Liver (tissue), 9 donors: Measurements from ENCODE around the gene VSNL1. TPM values are rescaled to one million over a fixed set of nuclear protein-coding genes. Genes with fewer than 3 reads are reported as not detected.

Source experiments
- DNase-seq: peaks from one replicate; pipeline ENCODE4 v3.0.0-alpha.2; 2017; ENCODE audit warnings: low spot score
- H3K27ac ChIP-seq, 2 donors: one replicate each; pipeline ENCODE4 v1.7.0; 2013; ENCODE audit warnings: inconsistent platforms in 2 of 2, low read length in 2 of 2, control low read depth in 1 of 2, low read depth in 1 of 2, mild to moderate bottlenecking in 1 of 2
- H3K27me3 ChIP-seq, 4 donors: one replicate each; pipeline versions ENCODE4 v1.6.1 to v1.7.0; 2013; ENCODE audit warnings: low read length in 3 of 4, inconsistent platforms in 1 of 4, mild to moderate bottlenecking in 1 of 4, moderate library complexity in 1 of 4; ENCODE audit not compliant: control insufficient read depth in 4 of 4, insufficient read depth in 4 of 4
- H3K36me3 ChIP-seq, 4 donors: one replicate each; pipeline versions ENCODE4 v1.6.1 to v1.7.0; 2013; ENCODE audit warnings: low read length in 3 of 4, mild to moderate bottlenecking in 3 of 4, low read depth in 1 of 4, moderate library complexity in 1 of 4; ENCODE audit not compliant: control insufficient read depth in 4 of 4, insufficient read depth in 3 of 4
- H3K4me1 ChIP-seq, 4 donors: one replicate each; pipeline versions ENCODE4 v1.6.1 to v1.7.0; 2013; ENCODE audit warnings: low read length in 3 of 4, mild to moderate bottlenecking in 3 of 4, moderate library complexity in 1 of 4; ENCODE audit not compliant: control insufficient read depth in 4 of 4, insufficient read depth in 4 of 4
- H3K4me3 ChIP-seq, 3 donors: one replicate each; pipeline versions ENCODE4 v1.6.1 to v1.7.0; 2013; ENCODE audit warnings: low read length in 3 of 3, control low read depth in 1 of 3, low read depth in 1 of 3, mild to moderate bottlenecking in 1 of 3
- H3K9ac ChIP-seq, 2 donors: one replicate each; pipeline ENCODE4 v1.7.0; 2013; ENCODE audit warnings: low read length in 2 of 2, mild to moderate bottlenecking in 2 of 2, moderate library complexity in 2 of 2, control low read depth in 1 of 2, low read depth in 1 of 2
- H3K9me3 ChIP-seq, 4 donors: one replicate each; pipeline versions ENCODE4 v1.6.1 to v1.7.0; 2013; ENCODE audit warnings: low read length in 3 of 4; ENCODE audit not compliant: control insufficient read depth in 4 of 4
- EGR1 ChIP-seq, 2 donors: IDR thresholded peaks; 2 replicates each; pipeline ENCODE4 v1.6.1; 2016 to 2018; ENCODE audit warnings: antibody characterized with exemption in 2 of 2, low read depth in 2 of 2
- FOXA2 ChIP-seq: IDR thresholded peaks from 2 replicates; pipeline ENCODE4 v1.6.1; 2016; ENCODE audit warnings: antibody characterized with exemption
- GABPA ChIP-seq, 2 donors: IDR thresholded peaks in 1 of 2; conservative IDR thresholded peaks in 1 of 2; 2 replicates each; pipeline ENCODE4 v1.6.1; 2016; ENCODE audit warnings: antibody characterized with exemption in 2 of 2, mild to moderate bottlenecking in 1 of 2, moderate library complexity in 1 of 2
- HNF4A ChIP-seq, 2 donors: conservative IDR thresholded peaks; 2 replicates each; pipeline ENCODE4 v1.6.1; 2016; ENCODE audit warnings: antibody characterized with exemption in 2 of 2, mild to moderate bottlenecking in 2 of 2
- HNF4G ChIP-seq: IDR thresholded peaks from 2 replicates; pipeline ENCODE4 v1.6.1; 2016; ENCODE audit warnings: antibody characterized with exemption
- JUND ChIP-seq, 2 donors: IDR thresholded peaks; 2 replicates each; pipeline ENCODE4 v1.6.1; 2016; ENCODE audit warnings: antibody characterized with exemption in 2 of 2
- NR2F2 ChIP-seq: IDR thresholded peaks from 2 replicates; pipeline ENCODE4 v1.6.1; 2016; ENCODE audit warnings: antibody characterized with exemption
- RAD21 ChIP-seq, 2 donors: IDR thresholded peaks; 2 replicates each; pipeline ENCODE4 v1.6.1; 2016; ENCODE audit warnings: antibody characterized with exemption in 2 of 2, mild to moderate bottlenecking in 2 of 2
- RXRA ChIP-seq, 2 donors: IDR thresholded peaks; 2 replicates each; pipeline ENCODE4 v1.6.1; 2017 to 2018; ENCODE audit warnings: antibody characterized with exemption in 2 of 2, mild to moderate bottlenecking in 1 of 2
- SP1 ChIP-seq: IDR thresholded peaks from 2 replicates; pipeline ENCODE4 v1.6.1; 2018; ENCODE audit warnings: antibody characterized with exemption, mild to moderate bottlenecking
- TAF1 ChIP-seq: conservative IDR thresholded peaks from 2 replicates; pipeline ENCODE4 v1.6.1; 2016; ENCODE audit warnings: antibody characterized with exemption, mild to moderate bottlenecking
- WGBS: extraction: QIAGEN DNeasy Blood & Tissue Kit; methylation state at CpG from one replicate; pipeline ENCODE4 v1.1.7; 2013; 5-methylcytosine and 5-hydroxymethylcytosine counted together
- polyA plus RNA-seq, 2 donors: library from polyadenylated mRNA; stranded (reverse) in 1 of 2; unstranded in 1 of 2; fragments of 200-250 nt in 1 of 2; fragments of >200 nt in 1 of 2; fragmentation: Nextera tagmentation in 1 of 2; extraction: Ambion mirVana in 1 of 2; gene quantifications; one replicate each; pipeline versions ENCODE4 v1.2.1 to v1.2.3, GENCODE V29; 2013 to 2015
- total RNA-seq, 2 donors: library from RNA; depleted of rRNA; stranded (reverse); fragments of >200 nt; gene quantifications; one replicate each; pipeline ENCODE4 v1.2.3, GENCODE V29; 2014
- TF ChIP-seq, protein P1 (sequence below): IDR thresholded peaks from 2 replicates; pipeline ENCODE4 v1.6.1; 2016; ENCODE audit warnings: antibody characterized with exemption, mild to moderate bottlenecking
- TF ChIP-seq, protein P2 (sequence below): IDR thresholded peaks from 2 replicates; pipeline ENCODE4 v1.6.1; 2016; ENCODE audit warnings: antibody characterized with exemption
- TF ChIP-seq, protein P3 (sequence below): fragments of 150-350 bp; IDR thresholded peaks from 2 replicates; pipeline ENCODE4 v1.5.1; 2017; ENCODE audit warnings: improper control_type of control experiment, low read depth, low read length; ENCODE audit not compliant: missing input control
- TF ChIP-seq, protein P4 (sequence below): IDR thresholded peaks from 2 replicates; pipeline ENCODE4 v1.6.1; 2016; ENCODE audit warnings: antibody characterized with exemption
- TF ChIP-seq, protein P5 (sequence below): IDR thresholded peaks from 2 replicates; pipeline ENCODE4 v1.6.1; 2016; ENCODE audit warnings: antibody characterized with exemption
- donor health status: healthy.
- donor health status: healthy.
- donor health status: healthy.
- donor health status: healthy.
- donor health status: healthy.

Gene VSNL1
- total and polyA plus RNA-seq, 4 donors, result 2.2 to 32.9 (median 6.3) TPM

DNA sequence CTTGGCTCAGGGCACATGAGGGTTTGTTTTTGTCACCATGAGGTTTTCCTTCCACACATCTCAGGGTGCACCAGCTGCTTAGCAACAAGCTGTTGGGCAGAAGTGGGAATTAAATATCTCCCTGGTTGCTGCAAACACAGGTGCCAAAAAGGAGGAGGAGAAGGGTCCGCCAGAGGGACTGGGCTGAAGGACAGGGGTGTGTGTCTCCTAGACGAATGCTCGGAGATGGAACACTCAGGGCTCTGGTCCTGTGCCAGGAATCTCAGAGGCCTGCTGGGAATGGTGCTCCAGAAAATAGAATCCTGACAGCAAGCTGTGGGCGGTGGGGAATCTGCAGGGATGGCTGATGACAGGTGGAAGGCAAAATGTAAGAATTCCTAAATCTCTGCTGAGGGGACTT lies 94.5 kb downstream of the VSNL1 start (continued):
- TF ChIP-seq, protein P1, sequence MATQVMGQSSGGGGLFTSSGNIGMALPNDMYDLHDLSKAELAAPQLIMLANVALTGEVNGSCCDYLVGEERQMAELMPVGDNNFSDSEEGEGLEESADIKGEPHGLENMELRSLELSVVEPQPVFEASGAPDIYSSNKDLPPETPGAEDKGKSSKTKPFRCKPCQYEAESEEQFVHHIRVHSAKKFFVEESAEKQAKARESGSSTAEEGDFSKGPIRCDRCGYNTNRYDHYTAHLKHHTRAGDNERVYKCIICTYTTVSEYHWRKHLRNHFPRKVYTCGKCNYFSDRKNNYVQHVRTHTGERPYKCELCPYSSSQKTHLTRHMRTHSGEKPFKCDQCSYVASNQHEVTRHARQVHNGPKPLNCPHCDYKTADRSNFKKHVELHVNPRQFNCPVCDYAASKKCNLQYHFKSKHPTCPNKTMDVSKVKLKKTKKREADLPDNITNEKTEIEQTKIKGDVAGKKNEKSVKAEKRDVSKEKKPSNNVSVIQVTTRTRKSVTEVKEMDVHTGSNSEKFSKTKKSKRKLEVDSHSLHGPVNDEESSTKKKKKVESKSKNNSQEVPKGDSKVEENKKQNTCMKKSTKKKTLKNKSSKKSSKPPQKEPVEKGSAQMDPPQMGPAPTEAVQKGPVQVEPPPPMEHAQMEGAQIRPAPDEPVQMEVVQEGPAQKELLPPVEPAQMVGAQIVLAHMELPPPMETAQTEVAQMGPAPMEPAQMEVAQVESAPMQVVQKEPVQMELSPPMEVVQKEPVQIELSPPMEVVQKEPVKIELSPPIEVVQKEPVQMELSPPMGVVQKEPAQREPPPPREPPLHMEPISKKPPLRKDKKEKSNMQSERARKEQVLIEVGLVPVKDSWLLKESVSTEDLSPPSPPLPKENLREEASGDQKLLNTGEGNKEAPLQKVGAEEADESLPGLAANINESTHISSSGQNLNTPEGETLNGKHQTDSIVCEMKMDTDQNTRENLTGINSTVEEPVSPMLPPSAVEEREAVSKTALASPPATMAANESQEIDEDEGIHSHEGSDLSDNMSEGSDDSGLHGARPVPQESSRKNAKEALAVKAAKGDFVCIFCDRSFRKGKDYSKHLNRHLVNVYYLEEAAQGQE, result no peak
- TF ChIP-seq SP1 (no peak), RXRA (IDR thresholded peaks at IDR 0.05) (no peak)

DNA sequence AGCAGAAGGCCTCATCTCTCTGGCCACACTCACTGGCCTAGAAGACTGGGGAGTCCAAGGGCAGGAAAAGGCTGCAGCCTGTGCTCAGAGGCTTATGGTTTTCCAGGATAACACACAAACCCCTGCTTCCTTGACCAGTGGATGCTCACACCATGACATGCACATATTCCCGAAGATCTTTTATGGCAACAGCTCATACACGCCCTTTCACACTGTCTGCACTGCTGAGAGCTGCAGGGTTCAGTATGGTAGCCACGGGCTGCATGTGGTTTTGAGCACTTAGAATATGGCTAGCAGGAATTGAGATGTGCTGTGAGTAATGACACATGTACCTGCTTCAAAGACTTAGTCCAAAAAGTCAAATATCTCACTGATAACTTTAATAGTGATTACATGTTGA lies 95.8 kb downstream of the VSNL1 start:
- no peak overlapping the region for H3K27ac ChIP-seq
- no peak overlapping the region for H3K9ac ChIP-seq
- 94% methylated on average over 3 of the region's 3 CpGs for WGBS

More for the DNA sequence above, 95.8 kb downstream of the VSNL1 start:
- no peak for TF ChIP-seq RXRA (IDR thresholded peaks at IDR 0.05)
- TF ChIP-seq TAF1, result no peak
- TF ChIP-seq HNF4A (conservative IDR thresholded peaks at IDR 0.05), result no peak
- TF ChIP-seq SP1, result no peak
- TF ChIP-seq NR2F2, result no peak
- TF ChIP-seq HNF4G, result no peak
- TF ChIP-seq FOXA2, result no peak
- TF ChIP-seq, protein P2, sequence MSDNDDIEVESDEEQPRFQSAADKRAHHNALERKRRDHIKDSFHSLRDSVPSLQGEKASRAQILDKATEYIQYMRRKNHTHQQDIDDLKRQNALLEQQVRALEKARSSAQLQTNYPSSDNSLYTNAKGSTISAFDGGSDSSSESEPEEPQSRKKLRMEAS, result no peak
- TF ChIP-seq EGR1 (IDR thresholded peaks at IDR 0.05; ENCODE audit: low read depth in 2 of 2), result no peak
- no peak for TF ChIP-seq GABPA (IDR thresholded peaks at IDR 0.05 in 1 of 2, conservative IDR thresholded peaks at IDR 0.05 in 1 of 2)
- TF ChIP-seq, protein P3, sequence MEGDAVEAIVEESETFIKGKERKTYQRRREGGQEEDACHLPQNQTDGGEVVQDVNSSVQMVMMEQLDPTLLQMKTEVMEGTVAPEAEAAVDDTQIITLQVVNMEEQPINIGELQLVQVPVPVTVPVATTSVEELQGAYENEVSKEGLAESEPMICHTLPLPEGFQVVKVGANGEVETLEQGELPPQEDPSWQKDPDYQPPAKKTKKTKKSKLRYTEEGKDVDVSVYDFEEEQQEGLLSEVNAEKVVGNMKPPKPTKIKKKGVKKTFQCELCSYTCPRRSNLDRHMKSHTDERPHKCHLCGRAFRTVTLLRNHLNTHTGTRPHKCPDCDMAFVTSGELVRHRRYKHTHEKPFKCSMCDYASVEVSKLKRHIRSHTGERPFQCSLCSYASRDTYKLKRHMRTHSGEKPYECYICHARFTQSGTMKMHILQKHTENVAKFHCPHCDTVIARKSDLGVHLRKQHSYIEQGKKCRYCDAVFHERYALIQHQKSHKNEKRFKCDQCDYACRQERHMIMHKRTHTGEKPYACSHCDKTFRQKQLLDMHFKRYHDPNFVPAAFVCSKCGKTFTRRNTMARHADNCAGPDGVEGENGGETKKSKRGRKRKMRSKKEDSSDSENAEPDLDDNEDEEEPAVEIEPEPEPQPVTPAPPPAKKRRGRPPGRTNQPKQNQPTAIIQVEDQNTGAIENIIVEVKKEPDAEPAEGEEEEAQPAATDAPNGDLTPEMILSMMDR, result no peak
- TF ChIP-seq, protein P4, sequence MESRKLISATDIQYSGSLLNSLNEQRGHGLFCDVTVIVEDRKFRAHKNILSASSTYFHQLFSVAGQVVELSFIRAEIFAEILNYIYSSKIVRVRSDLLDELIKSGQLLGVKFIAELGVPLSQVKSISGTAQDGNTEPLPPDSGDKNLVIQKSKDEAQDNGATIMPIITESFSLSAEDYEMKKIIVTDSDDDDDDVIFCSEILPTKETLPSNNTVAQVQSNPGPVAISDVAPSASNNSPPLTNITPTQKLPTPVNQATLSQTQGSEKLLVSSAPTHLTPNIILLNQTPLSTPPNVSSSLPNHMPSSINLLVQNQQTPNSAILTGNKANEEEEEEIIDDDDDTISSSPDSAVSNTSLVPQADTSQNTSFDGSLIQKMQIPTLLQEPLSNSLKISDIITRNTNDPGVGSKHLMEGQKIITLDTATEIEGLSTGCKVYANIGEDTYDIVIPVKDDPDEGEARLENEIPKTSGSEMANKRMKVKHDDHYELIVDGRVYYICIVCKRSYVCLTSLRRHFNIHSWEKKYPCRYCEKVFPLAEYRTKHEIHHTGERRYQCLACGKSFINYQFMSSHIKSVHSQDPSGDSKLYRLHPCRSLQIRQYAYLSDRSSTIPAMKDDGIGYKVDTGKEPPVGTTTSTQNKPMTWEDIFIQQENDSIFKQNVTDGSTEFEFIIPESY, result no peak
- TF ChIP-seq, protein P5, sequence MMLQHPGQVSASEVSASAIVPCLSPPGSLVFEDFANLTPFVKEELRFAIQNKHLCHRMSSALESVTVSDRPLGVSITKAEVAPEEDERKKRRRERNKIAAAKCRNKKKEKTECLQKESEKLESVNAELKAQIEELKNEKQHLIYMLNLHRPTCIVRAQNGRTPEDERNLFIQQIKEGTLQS, result no peak
- TF ChIP-seq JUND (IDR thresholded peaks at IDR 0.05), result no peak
- TF ChIP-seq RAD21 (IDR thresholded peaks at IDR 0.05), result no peak
- DNase-seq, result no peak
- H3K9me3 ChIP-seq, result no peaks in the 10 kb centered on the region
- H3K27me3 ChIP-seq, result no peaks in the 10 kb centered on the region
- no peaks in the 10 kb centered on the region for H3K4me1 ChIP-seq
- H3K36me3 ChIP-seq, result no peaks in the 10 kb centered on the region
- H3K4me3 ChIP-seq, result no peak overlapping the region
